Keratinocyte (primary cell): Measurements from ENCODE around the gene ESD. TPM values are rescaled to one million over a fixed set of nuclear protein-coding genes. Genes with fewer than 3 reads are reported as not detected.

ENCODE experiments used
- DNase-seq: peaks from one replicate; pipeline ENCODE4 v3.0.0-alpha.2; 2011; ENCODE audit warnings: low read depth, missing footprints, low spot score
- FAIRE-seq: peaks from 2 replicates; lab custom pipeline; 2011; peaks lifted over from hg19 to GRCh38; lab: Jason Lieb, UNC
- H2AFZ ChIP-seq: 2 replicates; pipeline ENCODE4 v1.6.0; 2012; ENCODE audit warnings: low read length, control low read depth, inconsistent platforms; ENCODE audit not compliant: control insufficient read depth
- H3K27ac ChIP-seq: 2 replicates; pipeline ENCODE4 v1.5.1; 2011; ENCODE audit warnings: low read length; ENCODE audit not compliant: control insufficient read depth, insufficient read depth
- H3K27me3 ChIP-seq: 3 replicates; pipeline ENCODE4 v1.6.0; 2011; ENCODE audit warnings: low read length; ENCODE audit not compliant: control insufficient read depth, insufficient read depth; ENCODE audit errors: extremely low read depth
- H3K36me3 ChIP-seq, 2 experiments: 2 replicates in 1 of 2; 3 replicates in 1 of 2; pipeline ENCODE4 v1.5.1; 2011; ENCODE audit warnings: low read length in 2 of 2, mild to moderate bottlenecking in 1 of 2; ENCODE audit not compliant: control insufficient read depth in 2 of 2, insufficient read depth in 2 of 2; ENCODE audit errors: extremely low read depth in 1 of 2
- H3K4me1 ChIP-seq: 3 replicates; pipeline ENCODE4 v1.5.1; 2011; ENCODE audit warnings: low read length; ENCODE audit not compliant: control insufficient read depth, insufficient read depth; ENCODE audit errors: extremely low read depth
- H3K4me2 ChIP-seq: 3 replicates; pipeline ENCODE4 v1.6.0; 2011; ENCODE audit warnings: low read depth, low read length; ENCODE audit not compliant: control insufficient read depth, insufficient read depth; ENCODE audit errors: extremely low read depth
- H3K4me3 ChIP-seq, 3 experiments: fragments of 200-600 bp in 1 of 3; sonication (generic) in 1 of 3; 2 replicates in 2 of 3; 3 replicates in 1 of 3; pipeline ENCODE4 v1.5.1; 2011 to 2016; ENCODE audit warnings: low read length in 3 of 3, mild to moderate bottlenecking in 3 of 3, control low read depth in 2 of 3, inconsistent platforms in 1 of 3, low read depth in 1 of 3, mixed read lengths in 1 of 3, mixed run types in 1 of 3, moderate library complexity in 1 of 3; ENCODE audit not compliant: control insufficient read depth in 2 of 3, insufficient read depth in 2 of 3; ENCODE audit errors: extremely low read depth in 1 of 3
- H3K79me2 ChIP-seq: 2 replicates; pipeline ENCODE4 v1.6.0; 2012; ENCODE audit warnings: low read length; ENCODE audit not compliant: control insufficient read depth, insufficient read depth
- H3K9ac ChIP-seq: 3 replicates; pipeline ENCODE4 v1.6.0; 2011; ENCODE audit warnings: low read length; ENCODE audit not compliant: control insufficient read depth, insufficient read depth; ENCODE audit errors: extremely low read depth
- H3K9me1 ChIP-seq: 3 replicates; pipeline ENCODE4 v1.6.0; 2011; ENCODE audit warnings: low read length; ENCODE audit not compliant: control insufficient read depth, insufficient read depth; ENCODE audit errors: extremely low read depth
- H3K9me3 ChIP-seq: 2 replicates; pipeline ENCODE4 v1.5.1; 2012; ENCODE audit warnings: low read depth, low read length; ENCODE audit not compliant: control insufficient read depth
- H4K20me1 ChIP-seq: 3 replicates; pipeline ENCODE4 v1.6.0; 2011; ENCODE audit warnings: low read length; ENCODE audit not compliant: control insufficient read depth, insufficient read depth; ENCODE audit errors: extremely low read depth
- EZH2 ChIP-seq: IDR thresholded peaks from one replicate; pipeline ENCODE4 v1.6.1; 2012; ENCODE audit warnings: inconsistent platforms, mild to moderate bottlenecking, low read length, moderate library complexity
- dilution Hi-C: fragments of 300-500 bp; cut with MboI; formaldehyde crosslinking; loops from one replicate; pipeline ENCODE4 v1.7.0; 2020; ENCODE audit warnings: low sequenced_read_pairs; ENCODE audit not compliant: extremely low pct_ligation_motif_present
- polyA plus RNA-seq, 5 experiments: library from polyadenylated mRNA; depleted of rRNA in 3 of 5; stranded (reverse) in 3 of 5; stranded (forward) in 1 of 5; unstranded in 1 of 5; fragments of >200 nt; gene quantifications; 1 replicate in 1 of 5; 2 replicates in 3 of 5; 3 replicates in 1 of 5; pipeline versions ENCODE4 v1.2.1 to v1.2.3, GENCODE V29; 2011 to 2012; ENCODE audit warnings: missing spikeins in 2 of 5, low read depth in 1 of 5, low replicate concordance in 1 of 5
- TF ChIP-seq, protein P1 (sequence below), 3 experiments: IDR thresholded peaks in 1 of 3; conservative IDR thresholded peaks in 1 of 3; optimal IDR thresholded peaks in 1 of 3; 2 replicates in 2 of 3; 3 replicates in 1 of 3; pipeline versions ENCODE3 to v1.5.1; 2011; ENCODE audit warnings: low read length in 3 of 3, mild to moderate bottlenecking in 3 of 3, moderate library complexity in 2 of 3, control low read depth in 1 of 3, inconsistent platforms in 1 of 3; ENCODE audit not compliant: insufficient read depth in 2 of 3; ENCODE audit errors: extremely low read depth in 1 of 3

Gene ESD
- polyA plus RNA-seq, 1 donor (not counting 4 experiments of a cell fraction or from before 2014, with no cell fraction given) = 181 TPM

DNA sequence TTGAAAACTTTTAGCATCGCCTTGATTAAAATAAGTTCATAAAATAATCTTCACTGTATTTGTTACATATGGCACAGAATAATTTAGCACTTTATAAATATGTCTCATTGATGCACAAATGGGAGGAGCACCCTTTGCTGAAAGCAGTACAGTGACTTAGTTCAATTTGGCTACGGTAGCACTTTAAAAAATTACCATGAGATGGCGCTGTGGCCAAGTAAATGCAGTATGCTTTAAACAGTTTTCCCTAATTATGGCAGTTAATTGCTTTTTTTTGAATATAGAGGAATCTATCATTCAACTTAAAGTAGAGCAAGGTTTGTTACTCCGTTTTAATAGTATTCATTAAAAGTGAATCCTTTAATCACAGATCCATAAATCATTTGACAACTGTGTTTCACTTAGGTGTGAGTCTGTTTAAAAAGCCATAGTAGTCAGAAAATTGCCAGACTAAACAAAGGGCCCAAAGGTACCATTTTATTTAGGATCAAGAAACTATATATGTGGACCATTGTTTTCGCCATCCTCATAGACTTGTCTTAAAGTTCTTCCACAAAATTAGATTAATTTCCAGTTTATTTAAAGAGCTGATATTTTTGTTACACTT lies 34.7 kb upstream of the ESD start:
- H3K4me2 ChIP-seq = no peak overlapping the region
- TF ChIP-seq, protein P1, sequence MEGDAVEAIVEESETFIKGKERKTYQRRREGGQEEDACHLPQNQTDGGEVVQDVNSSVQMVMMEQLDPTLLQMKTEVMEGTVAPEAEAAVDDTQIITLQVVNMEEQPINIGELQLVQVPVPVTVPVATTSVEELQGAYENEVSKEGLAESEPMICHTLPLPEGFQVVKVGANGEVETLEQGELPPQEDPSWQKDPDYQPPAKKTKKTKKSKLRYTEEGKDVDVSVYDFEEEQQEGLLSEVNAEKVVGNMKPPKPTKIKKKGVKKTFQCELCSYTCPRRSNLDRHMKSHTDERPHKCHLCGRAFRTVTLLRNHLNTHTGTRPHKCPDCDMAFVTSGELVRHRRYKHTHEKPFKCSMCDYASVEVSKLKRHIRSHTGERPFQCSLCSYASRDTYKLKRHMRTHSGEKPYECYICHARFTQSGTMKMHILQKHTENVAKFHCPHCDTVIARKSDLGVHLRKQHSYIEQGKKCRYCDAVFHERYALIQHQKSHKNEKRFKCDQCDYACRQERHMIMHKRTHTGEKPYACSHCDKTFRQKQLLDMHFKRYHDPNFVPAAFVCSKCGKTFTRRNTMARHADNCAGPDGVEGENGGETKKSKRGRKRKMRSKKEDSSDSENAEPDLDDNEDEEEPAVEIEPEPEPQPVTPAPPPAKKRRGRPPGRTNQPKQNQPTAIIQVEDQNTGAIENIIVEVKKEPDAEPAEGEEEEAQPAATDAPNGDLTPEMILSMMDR (optimal IDR thresholded peaks at IDR 0.05 in 1 of 3, IDR thresholded peaks at IDR 0.05 in 1 of 3, conservative IDR thresholded peaks at IDR 0.05 in 1 of 3; ENCODE audit: extremely low read depth in 1 of 3, insufficient read depth in 2 of 3, low read length in 3 of 3) = peak; percentile 40 to 71 (median 54)
- no peak for TF ChIP-seq EZH2
- no peaks in the 10 kb centered on the region for H3K9me3 ChIP-seq
- no peaks in the 10 kb centered on the region for H3K9me1 ChIP-seq
- dilution Hi-C loops = no loop called here
- H2AFZ ChIP-seq = no peak overlapping the region
- no peaks in the 10 kb centered on the region for H3K79me2 ChIP-seq
- H3K4me3 ChIP-seq = no peak overlapping the region
- H4K20me1 ChIP-seq = no peaks in the 10 kb centered on the region
- H3K36me3 ChIP-seq = no peaks in the 10 kb centered on the region
- DNase-seq = no peak
- H3K27me3 ChIP-seq = no peaks in the 10 kb centered on the region
- no peaks in the 10 kb centered on the region for H3K4me1 ChIP-seq
- H3K27ac ChIP-seq = no peak overlapping the region
- FAIRE-seq = peak; percentile 32
- H3K9ac ChIP-seq = no peak overlapping the region

DNA sequence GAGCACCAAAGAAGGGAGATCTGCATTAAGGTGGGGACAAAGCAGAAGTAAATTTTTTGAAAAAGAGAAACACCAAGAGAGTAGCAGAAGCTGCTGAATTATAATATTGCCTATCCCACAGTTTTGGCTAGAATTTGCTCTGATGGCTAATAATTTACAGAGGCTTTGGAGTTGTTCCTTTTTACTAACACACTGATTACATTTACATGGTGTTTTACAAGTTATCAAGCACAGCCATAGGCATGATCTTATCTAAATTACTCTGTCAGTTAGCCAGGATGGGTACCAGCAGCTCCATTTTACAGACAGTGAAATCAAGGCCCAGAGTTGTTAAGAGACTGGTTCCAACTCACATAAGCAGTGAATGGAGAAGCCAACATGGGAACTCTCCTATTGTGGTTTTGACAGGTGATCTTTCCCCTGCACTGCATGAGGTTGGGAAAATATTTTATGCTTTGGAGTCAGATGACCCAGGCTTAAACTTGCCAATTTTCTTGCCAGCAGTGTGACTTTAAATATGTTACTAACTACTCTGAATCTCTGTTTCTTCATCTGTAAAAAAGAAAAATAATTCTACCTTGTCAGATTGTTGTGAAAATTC lies 33.5 kb upstream of the ESD start:
- dilution Hi-C loops = no loop called here

More for the DNA sequence above, 33.5 kb upstream of the ESD start:
- no peaks in the 10 kb centered on the region for H3K9me3 ChIP-seq
- TF ChIP-seq, protein P1 (optimal IDR thresholded peaks at IDR 0.05 in 1 of 3, IDR thresholded peaks at IDR 0.05 in 1 of 3, conservative IDR thresholded peaks at IDR 0.05 in 1 of 3; ENCODE audit: extremely low read depth in 1 of 3, insufficient read depth in 2 of 3, low read length in 3 of 3) = no peak
- no peak for TF ChIP-seq EZH2
- FAIRE-seq (no peak), DNase-seq (no peak)
- H3K36me3 ChIP-seq = no peaks in the 10 kb centered on the region
- H3K4me2 ChIP-seq = no peak overlapping the region
- H3K9me1 ChIP-seq = no peaks in the 10 kb centered on the region
- H3K27me3 ChIP-seq = no peaks in the 10 kb centered on the region
- no peak overlapping the region for H3K27ac ChIP-seq
- H4K20me1 ChIP-seq = no peaks in the 10 kb centered on the region
- no peaks in the 10 kb centered on the region for H3K4me1 ChIP-seq
- H2AFZ ChIP-seq = no peak overlapping the region
- H3K9ac ChIP-seq = no peak overlapping the region
- H3K4me3 ChIP-seq = no peak overlapping the region
- no peaks in the 10 kb centered on the region for H3K79me2 ChIP-seq
